Activated CD8-positive, alpha-beta memory T cell treated with anti-CD3 and anti-CD28 coated beads for 36 hours (primary cell): Measurements from ENCODE around the gene MRPL49. TPM values are rescaled to one million over a fixed set of nuclear protein-coding genes. Genes with fewer than 3 reads are reported as not detected.
"Not testable (repeated sequence)": the region's sequence is repeated elsewhere in the genome, so short reads cannot be mapped to it uniquely, and the experiment has no call there.

ENCODE experiments used
- CTCF ChIA-PET: fragments of 350-600 bp; sonication (Branson Sonifier 250); formaldehyde crosslinking; loops from one replicate; lab custom pipeline; 2021; ENCODE audit warnings: antibody characterized with exemption; lab: Charles Lee
- POLR2A ChIA-PET: fragments of 350-600 bp; sonication (Branson Sonifier 250); formaldehyde crosslinking; loops from one replicate; lab custom pipeline; 2021; ENCODE audit warnings: antibody characterized with exemption; lab: Charles Lee
- total RNA-seq, 2 experiments: library from RNA; stranded (reverse); gene quantifications; one replicate each; pipeline ENCODE4 v1.2.3, GENCODE V29; 2021

MRPL49 gene
- total RNA-seq, 2 experiments from 2014 or later: 108 TPM

GRCh38 chr11:65134952-65135632, 13.0 kb downstream of the MRPL49 start:
- POLR2A ChIA-PET: interaction anchor here (0.7 to 3.7 kb wide), 9 partner anchors 12 to 287 kb away, joined by 3 to 47 read pairs (median 4); partner anchors contain the start of genes CAPN1, FAU, MRPL49 and POLA2
- CTCF ChIA-PET: interaction anchor here (1.0 to 2.3 kb wide), 5 partner anchors 8 to 180 kb away, joined by 3 to 7 read pairs (median 4); partner anchors contain the start of genes CAPN1, FAU and MRPL49

DNA sequence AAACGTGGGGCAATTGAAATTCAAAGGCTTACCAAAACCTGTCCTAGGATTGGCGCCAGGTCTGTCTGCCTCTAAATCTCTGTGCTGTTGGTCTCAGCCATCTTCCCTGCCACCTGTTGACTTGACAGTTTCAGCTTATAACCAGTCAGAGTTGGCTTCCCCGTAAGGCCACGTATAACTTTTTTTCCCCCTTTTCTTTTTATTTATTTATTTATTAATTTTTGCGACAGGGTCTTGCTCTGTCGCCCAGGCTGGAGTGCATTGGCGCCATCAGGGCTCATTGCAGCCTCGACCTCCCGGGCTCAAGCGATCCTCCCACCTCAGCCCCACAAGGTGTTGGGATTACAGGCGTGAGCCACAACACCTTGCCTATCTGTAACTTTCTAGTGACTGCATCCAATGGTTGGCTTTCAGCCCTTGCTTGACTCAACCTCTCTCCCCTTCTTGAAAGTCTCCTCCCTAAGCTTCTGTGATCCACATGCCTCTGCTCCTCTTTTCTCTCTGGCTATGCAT, 13.6 kb downstream of the MRPL49 start:
- ChIA-PET CTCF (interaction anchor here (1.0 to 2.3 kb wide), 6 partner anchors 8 to 179 kb away, joined by 3 to 7 read pairs (median 4); partner anchors contain the start of genes CAPN1, FAU, MRPL49 and ZNHIT2), POLR2A (interaction anchor here (0.7 to 3.7 kb wide), 9 partner anchors 13 to 286 kb away, joined by 3 to 47 read pairs (median 4); partner anchors contain the start of genes CAPN1, FAU, MRPL49 and POLA2)

DNA sequence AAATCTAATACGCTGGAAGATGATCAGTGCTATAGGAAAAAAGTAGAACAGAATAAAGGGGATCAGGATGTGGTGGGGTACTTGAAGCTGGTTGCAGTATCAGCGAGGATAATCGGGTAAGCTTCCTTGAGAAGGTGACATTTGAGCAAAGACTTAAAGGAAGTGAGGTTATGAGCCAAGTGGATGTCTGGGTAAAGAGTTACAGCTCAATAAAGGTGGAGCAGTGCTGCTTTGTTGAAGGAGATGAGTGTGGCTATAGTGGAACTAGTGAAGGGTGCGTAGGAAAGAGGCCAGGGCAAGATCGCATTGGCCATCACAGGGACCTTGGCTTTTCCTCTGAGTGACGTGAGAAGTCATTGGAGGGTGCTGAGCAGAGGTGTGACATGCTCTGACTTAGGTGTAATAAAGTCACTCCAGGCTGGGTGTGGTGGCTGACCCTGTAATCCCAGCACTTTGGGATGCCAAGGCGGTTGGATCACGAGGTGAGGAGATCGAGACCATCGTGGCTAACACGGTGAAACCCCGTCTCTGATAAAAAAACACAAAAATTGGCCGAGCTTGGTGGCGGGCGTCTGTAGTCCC, 14.5 kb downstream of the MRPL49 start:
- ChIA-PET POLR2A (interaction anchor here (3.7 kb wide), 1 partner anchor 14 kb away, joined by 47 read pairs; the partner anchor contains the start of genes FAU and MRPL49), CTCF (interaction anchor here (1.0 to 2.3 kb wide), 2 partner anchors 19 to 45 kb away, joined by 3 to 7 read pairs; partner anchors contain the start of genes CAPN1 and ZNHIT2)

- POLR2A ChIA-PET: no interaction called here
- CTCF ChIA-PET: no interaction called here
These were observed 19.9 kb downstream of the MRPL49 start for GRCh38 chr11:65141896-65142494.

GRCh38 chr11:65147352-65148075, 25.4 kb downstream of the MRPL49 start:
- ChIA-PET POLR2A (no interaction called here), CTCF (interaction anchor here (0.6 kb wide), 1 partner anchor 380 kb away, joined by 5 read pairs; no protein-coding TSS in a partner anchor)

DNA sequence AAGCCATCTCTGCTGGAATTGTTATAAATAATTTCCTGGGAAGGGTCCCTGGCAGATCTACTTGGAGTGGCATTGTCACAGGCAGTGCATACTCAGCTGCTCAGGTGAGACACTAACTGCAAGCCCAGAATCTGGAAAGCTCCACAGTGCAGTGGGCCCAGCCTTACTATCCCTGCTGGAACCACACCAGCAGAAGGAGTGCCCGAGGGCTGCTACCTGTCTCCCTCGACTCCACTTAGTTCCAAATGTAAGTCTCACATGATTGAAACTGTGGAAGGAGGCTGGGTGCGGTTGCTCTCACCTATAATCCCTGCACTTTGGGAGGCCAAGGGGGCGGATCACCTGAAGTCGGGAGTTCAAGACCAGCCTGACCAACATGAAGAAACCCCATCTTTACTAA, 26.5 kb downstream of the MRPL49 start:
- CTCF ChIA-PET: interaction anchor here (0.5 to 0.7 kb wide), 4 partner anchors 15 to 320 kb away, joined by 3 to 4 read pairs (median 4); no protein-coding TSS in a partner anchor
- POLR2A ChIA-PET: no interaction called here

DNA sequence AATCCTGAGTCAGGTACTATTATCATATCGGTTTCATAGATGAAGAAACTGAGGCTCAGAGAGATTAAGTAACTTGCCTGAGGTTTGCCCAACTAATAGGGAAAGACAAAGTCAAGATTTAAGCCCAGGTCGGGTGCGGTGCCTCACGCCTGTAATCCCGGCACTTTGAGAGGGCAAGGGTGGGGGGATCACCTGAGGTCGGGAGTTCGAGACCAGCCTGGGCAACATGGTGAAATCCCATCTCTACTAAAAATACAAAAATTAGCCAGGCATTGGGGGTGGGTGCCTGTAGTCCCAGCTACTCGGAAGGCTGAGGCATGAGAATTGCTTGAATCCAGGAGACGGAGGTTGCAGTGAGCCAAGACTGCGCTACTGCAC, 28.0 kb downstream of the MRPL49 start:
- CTCF ChIA-PET, POLR2A ChIA-PET: not testable (repeated sequence)

DNA sequence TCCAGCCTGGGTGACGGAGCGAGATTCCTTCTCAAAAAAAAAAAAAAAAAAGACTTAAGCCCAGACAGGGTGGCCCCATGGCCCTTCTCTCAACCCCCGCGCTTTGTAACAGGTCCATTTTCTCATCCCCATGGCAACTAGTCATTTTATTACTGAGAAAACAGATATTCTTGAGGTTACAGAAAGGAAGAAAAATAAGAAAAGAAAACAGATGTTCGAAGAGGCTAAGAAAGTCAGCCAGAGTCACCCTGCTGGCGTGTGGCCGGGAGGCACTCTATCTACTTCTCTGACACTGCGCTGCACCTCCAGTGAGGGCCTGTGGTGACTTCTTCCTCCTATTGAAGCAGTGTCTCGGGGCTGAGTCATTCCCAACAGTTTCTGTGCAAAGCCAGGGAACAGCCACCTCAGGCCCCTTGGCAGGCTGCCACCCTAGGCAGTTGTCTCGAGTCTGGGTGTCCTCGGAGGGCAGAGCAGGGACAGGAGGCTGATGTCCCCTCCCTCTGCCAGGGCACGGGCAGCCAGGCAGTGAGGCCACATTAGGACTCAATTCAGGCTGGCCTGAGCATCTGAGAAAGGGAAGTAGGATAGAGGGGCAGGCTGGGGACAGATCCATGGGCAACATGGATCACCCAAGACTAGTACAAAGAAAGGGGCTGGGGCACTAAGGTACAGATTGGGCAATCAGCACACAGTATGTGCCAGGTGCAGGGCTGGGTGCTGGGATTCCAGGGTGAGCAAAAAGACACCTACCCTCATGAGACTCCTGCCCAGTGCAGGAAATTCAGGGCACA, 28.6 kb downstream of the MRPL49 start:
- ChIA-PET POLR2A (no interaction called here), CTCF (no interaction called here)

GRCh38 chr11:65151331-65151899, 29.3 kb downstream of the MRPL49 start:
- ChIA-PET CTCF (no interaction called here), POLR2A (no interaction called here)

- CTCF ChIA-PET: no interaction called here
- POLR2A ChIA-PET: no interaction called here
These were observed 30.0 kb downstream of the MRPL49 start for GRCh38 chr11:65152122-65152521.

DNA sequence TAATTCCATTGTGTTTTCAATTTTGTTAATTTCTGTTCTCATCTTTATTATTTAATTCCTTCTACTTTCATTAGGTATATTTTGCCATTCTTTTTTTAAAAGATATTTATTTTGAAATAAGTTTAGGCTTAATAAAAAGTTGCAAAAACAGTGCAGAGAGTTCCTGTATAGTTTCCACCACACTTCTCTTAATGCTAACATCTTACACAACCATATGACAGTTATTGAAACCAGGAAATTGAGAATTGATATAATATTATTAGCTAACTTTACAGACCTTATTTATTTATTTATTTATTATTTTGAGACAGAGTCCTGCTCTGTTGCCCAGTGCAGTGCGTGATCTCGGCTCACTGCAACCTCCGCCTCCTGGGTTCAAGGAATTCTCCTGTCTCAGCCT, 34.1 kb downstream of the MRPL49 start:
- ChIA-PET CTCF (no interaction called here), POLR2A (no interaction called here)

DNA sequence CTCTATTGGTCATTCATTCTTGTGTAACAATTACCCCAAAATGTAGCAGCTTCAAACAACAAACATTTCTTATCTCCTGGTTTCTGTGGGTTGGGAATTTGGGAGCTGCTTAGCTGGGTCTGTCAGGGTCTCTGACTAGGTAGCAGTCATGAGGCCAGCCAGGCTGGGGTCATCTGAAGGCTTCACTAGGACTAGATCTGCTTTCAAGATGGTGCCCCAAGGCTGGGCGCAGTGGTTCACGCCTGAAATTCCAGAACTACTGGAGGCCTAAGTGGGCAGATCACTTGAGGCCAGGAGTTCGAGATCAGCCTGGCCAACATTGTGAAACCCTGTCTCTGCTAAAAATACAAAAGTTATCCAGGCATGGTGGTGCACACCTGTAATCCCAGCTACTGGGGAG, 34.8 kb downstream of the MRPL49 start:
- CTCF ChIA-PET: interaction anchor here (1.1 kb wide), 1 partner anchor 51 kb away, joined by 4 read pairs; no protein-coding TSS in a partner anchor
- POLR2A ChIA-PET: interaction anchor here (0.6 to 0.7 kb wide), 2 partner anchors 206 to 458 kb away, joined by 3 to 4 read pairs; no protein-coding TSS in a partner anchor

DNA sequence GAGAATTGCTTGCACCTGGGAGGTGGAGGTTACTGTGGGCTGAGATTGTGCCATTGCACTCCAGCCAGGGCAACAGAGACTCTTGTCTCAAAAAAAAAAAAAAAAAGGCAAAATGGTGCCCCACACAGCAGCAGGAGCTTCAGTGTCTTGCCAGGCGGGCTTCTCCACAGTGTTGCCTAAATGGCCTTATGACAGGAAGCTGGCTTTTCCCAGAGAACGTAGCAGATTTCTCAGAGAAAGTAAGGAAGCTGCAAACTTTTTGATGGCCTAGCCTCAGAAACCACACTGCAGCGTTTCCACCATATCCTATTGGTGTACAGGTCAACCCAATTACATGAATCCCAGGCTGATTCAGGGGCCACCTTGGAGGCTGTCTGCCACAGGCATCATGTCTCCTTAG, 35.2 kb downstream of the MRPL49 start:
- POLR2A ChIA-PET: interaction anchor here (0.6 to 0.7 kb wide), 2 partner anchors 206 to 458 kb away, joined by 3 to 4 read pairs; no protein-coding TSS in a partner anchor
- CTCF ChIA-PET: interaction anchor here (0.6 to 1.1 kb wide), 2 partner anchors 50 to 612 kb away, joined by 4 to 5 read pairs; no protein-coding TSS in a partner anchor

DNA sequence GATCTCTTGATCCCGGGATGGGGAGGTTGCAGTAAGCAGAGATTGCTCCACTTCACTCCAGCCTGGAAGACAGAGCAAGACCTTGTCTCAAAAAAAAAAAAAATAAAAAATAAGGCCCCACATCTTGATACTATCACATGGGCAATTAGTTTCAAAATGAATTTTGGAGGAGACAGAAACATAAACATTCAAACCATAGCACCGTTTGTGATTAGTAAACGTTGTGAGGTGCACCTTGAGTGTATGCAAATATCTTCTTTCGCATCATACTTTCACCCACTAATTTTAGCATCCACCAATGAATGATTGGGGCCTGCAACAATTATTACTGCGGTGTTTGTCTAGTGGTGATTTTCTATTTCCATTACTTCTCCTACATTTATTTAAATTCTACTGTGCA, 36.9 kb downstream of the MRPL49 start:
- ChIA-PET POLR2A (no interaction called here), CTCF (no interaction called here)

DNA sequence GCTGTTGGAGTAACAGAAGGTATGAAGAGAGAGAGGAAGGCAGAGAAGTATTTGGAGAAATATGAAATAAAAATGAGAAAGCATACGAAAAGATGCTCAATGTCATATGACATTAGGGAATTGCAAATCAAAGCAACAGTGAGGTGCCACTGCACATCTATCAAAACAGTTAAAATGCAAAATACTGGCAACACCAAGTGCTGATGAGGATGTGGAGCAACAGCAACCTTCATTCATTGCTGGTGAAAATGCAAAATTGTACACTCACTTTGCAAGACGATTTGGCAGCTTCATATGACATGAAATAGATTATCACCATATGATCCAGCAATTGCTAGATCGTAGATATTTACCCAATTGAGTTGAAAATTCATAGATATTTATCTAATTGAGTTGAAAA, 38.5 kb downstream of the MRPL49 start:
- CTCF ChIA-PET: no interaction called here
- POLR2A ChIA-PET: no interaction called here

DNA sequence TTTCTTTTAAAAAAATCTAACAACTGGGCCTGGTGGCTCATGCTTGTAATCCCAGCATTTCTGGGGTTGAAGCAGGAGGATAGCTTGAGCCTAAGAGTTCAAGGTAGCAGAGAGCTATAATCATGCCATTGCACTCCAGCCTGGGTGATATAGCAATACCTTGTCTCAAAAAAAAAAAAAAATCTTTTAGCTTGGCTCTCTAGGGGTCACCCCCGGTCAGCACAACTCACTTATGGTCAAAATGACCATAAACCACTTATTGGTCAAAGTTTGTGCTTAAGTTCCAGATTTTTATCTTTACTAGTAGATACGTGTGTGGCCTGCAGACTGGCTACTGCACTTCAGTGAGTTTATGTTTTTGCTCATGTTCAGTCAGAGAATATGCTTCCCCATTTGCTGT, 41.6 kb downstream of the MRPL49 start:
- CTCF ChIA-PET: interaction anchor here (0.5 kb wide), 1 partner anchor 15 kb away, joined by 4 read pairs; no protein-coding TSS in a partner anchor
- POLR2A ChIA-PET: no interaction called here
